OCI-LY3 (cell line): ENCODE results near the gene LRRTM3.

Source experiments
- CTCF ChIP-seq: fragments of 200-600, 300-600 bp; sonication (generic); IDR thresholded peaks from 2 replicates; pipeline ENCODE4 v1.5.1; 2014; ENCODE audit warnings: antibody characterized with exemption, low read length, low read depth
- EZH2phosphoT487 ChIP-seq: fragments of 200-600 bp; shearing (Covaris generic); IDR thresholded peaks from 2 replicates; pipeline ENCODE4 v1.6.1; 2018; ENCODE audit warnings: antibody characterized with exemption, mixed run types, low read depth

GRCh38 chr10:67022099-67022498, 96.3 kb downstream of the LRRTM3 start:
- TF ChIP-seq EZH2phosphoT487 (no peak), CTCF (no peak)
